Right lobe of liver (tissue), 4 donors: ENCODE data around the gene SLC16A12.

Experiments used
- POLR2A ChIP-seq: fragments of 450-650 bp; IDR thresholded peaks from one replicate; pipeline ENCODE4 v1.6.1; 2017; ENCODE audit warnings: antibody characterized with exemption, mild to moderate bottlenecking
- TF ChIP-seq, protein P1 (sequence below), 4 donors: fragments of 200-600 bp in 3 of 4; fragments of 450-650 bp in 1 of 4; IDR thresholded peaks; one replicate each; pipeline versions ENCODE4 v1.5.1 to v1.8.0; 2016 to 2022; ENCODE audit warnings: antibody characterized with exemption in 4 of 4, mild to moderate bottlenecking in 2 of 4
- donor health status: DM: no; HTN: no; CAD: no.
- donor health status: DM: no; HTN: no; CAD: no.
- donor health status: DM: no; HTN: yes; CAD: no.

DNA sequence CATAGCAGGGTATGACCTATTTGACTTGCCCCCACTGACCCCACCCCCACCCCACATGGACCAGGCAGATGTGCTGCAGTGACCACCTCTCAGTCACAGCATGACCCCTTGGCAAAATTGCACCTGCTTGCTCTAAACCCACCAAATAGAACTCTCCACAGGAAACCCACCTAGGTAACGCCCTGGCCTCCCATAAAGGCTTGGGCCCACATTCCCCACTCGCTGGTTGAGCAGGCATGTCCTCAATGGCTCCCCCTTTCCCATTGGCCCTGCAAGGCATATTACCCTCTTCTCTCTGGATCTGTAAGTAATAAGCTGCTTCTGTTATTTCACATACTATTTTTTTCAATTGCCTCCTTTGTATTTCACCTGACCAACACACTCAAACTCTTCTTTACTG lies 140.3 kb downstream of the SLC16A12 start:
- TF ChIP-seq, protein P1, sequence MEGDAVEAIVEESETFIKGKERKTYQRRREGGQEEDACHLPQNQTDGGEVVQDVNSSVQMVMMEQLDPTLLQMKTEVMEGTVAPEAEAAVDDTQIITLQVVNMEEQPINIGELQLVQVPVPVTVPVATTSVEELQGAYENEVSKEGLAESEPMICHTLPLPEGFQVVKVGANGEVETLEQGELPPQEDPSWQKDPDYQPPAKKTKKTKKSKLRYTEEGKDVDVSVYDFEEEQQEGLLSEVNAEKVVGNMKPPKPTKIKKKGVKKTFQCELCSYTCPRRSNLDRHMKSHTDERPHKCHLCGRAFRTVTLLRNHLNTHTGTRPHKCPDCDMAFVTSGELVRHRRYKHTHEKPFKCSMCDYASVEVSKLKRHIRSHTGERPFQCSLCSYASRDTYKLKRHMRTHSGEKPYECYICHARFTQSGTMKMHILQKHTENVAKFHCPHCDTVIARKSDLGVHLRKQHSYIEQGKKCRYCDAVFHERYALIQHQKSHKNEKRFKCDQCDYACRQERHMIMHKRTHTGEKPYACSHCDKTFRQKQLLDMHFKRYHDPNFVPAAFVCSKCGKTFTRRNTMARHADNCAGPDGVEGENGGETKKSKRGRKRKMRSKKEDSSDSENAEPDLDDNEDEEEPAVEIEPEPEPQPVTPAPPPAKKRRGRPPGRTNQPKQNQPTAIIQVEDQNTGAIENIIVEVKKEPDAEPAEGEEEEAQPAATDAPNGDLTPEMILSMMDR (IDR thresholded peaks at IDR 0.05), result no peak
- no peak for TF ChIP-seq POLR2A
